HCT116 (cell line): ENCODE results near the gene ADAP2. TPM values are rescaled to one million over a fixed set of nuclear protein-coding genes. Genes with fewer than 3 reads are reported as not detected.

ENCODE experiments used
- ATAC-seq: fragments of 200-7000 bp; cut with Tn5 transposase; 2 replicates; pipeline ENCODE4 v1.9.1; 2020; ENCODE audit warnings: mild to moderate bottlenecking, moderate library complexity
- BruUV-seq: library from RNA; stranded (reverse); fragments of 400-500 nt; replicated peaks from 2 replicates; lab custom pipeline; 2021; lab: Mats Ljungman, UMichigan
- CTCF ChIA-PET: fragments of 300-600 bp; sonication (Branson Sonifier 250); formaldehyde crosslinking; loops from one replicate; lab custom pipeline; 2021; ENCODE audit warnings: antibody characterized with exemption; lab: Charles Lee
- POLR2A ChIA-PET: fragments of 300-600, 350-600 bp; sonication (Branson Sonifier 250); formaldehyde crosslinking; loops from one replicate; lab custom pipeline; 2021; ENCODE audit warnings: antibody characterized with exemption; lab: Charles Lee
- RAD21 ChIA-PET, 2 experiments: fragments of 300-600 bp; sonication (Branson Sonifier 250); formaldehyde crosslinking; loops; one replicate each; lab custom pipeline; 2023; ENCODE audit warnings: low total read pairs in 2 of 2; ENCODE audit not compliant: uncharacterized antibody in 2 of 2, unreplicated experiment in 2 of 2, low non-redundant PET in 1 of 2; lab: Charles Lee
- DNase-seq: peaks from one replicate; pipeline ENCODE4 v3.0.0-alpha.2; 2010; ENCODE audit warnings: low read depth, low spot score
- H2AFZ ChIP-seq: fragments of 200-600 bp; shearing (Covaris generic), sonication (generic); 2 replicates; pipeline ENCODE4 v1.6.1; 2017; ENCODE audit warnings: low read depth, mixed run types, mixed read lengths, antibody characterized with exemption, low read length; ENCODE audit not compliant: poor library complexity, severe bottlenecking
- H3K27ac ChIP-seq: 2 replicates; pipeline ENCODE4 v1.5.1; 2012; ENCODE audit warnings: low read depth, low read length
- H3K27me3 ChIP-seq: fragments of 200-600 bp; sonication (generic); 2 replicates; pipeline ENCODE4 v1.6.1; 2016; ENCODE audit warnings: mixed run types, low read length, mixed read lengths; ENCODE audit not compliant: insufficient read depth
- H3K36me3 ChIP-seq, 2 experiments: fragments of 200-500 bp in 1 of 2; fragments of 200-600 bp in 1 of 2; sonication (Bioruptor generic) in 1 of 2; sonication (generic) in 1 of 2; 2 replicates each; pipeline versions ENCODE4 v1.5.1 to v1.6.1; 2014 to 2016; ENCODE audit warnings: low read length in 2 of 2, inconsistent platforms in 1 of 2, mixed read lengths in 1 of 2, mixed run types in 1 of 2; ENCODE audit not compliant: insufficient read depth in 2 of 2, control insufficient read depth in 1 of 2
- H3K4me1 ChIP-seq, 2 experiments: fragments of 200-600 bp in 1 of 2; sonication (generic) in 1 of 2; 2 replicates each; pipeline versions ENCODE4 v1.5.1 to v1.6.1; 2012 to 2017; ENCODE audit warnings: low read length in 2 of 2, inconsistent platforms in 1 of 2, mild to moderate bottlenecking in 1 of 2, mixed read lengths in 1 of 2, mixed run types in 1 of 2, moderate library complexity in 1 of 2; ENCODE audit not compliant: insufficient read depth in 2 of 2, control insufficient read depth in 1 of 2
- H3K4me2 ChIP-seq: fragments of 200-600 bp; sonication (generic); 2 replicates; pipeline ENCODE4 v1.6.1; 2017; ENCODE audit warnings: mixed run types, low read length, mixed read lengths
- H3K4me3 ChIP-seq, 2 experiments: fragments of 200-600 bp in 1 of 2; sonication (generic) in 1 of 2; replicated peaks in 1 of 2; 2 replicates each; pipeline ENCODE4 v1.5.1; 2011 to 2016; ENCODE audit warnings: low read length in 2 of 2, control low read depth in 1 of 2, low read depth in 1 of 2, mild to moderate bottlenecking in 1 of 2, mixed read lengths in 1 of 2, mixed run types in 1 of 2
- H3K79me2 ChIP-seq: fragments of 200-600 bp; sonication (generic); 2 replicates; pipeline ENCODE4 v1.6.1; 2017; ENCODE audit warnings: mild to moderate bottlenecking, mixed run types, low read length, moderate library complexity, mixed read lengths; ENCODE audit not compliant: insufficient read depth
- H3K9ac ChIP-seq: fragments of 200-600 bp; sonication (generic); 2 replicates; pipeline ENCODE4 v1.6.1; 2016; ENCODE audit warnings: low read length, mixed read lengths
- H3K9me2 ChIP-seq: fragments of 200-600 bp; sonication (generic), shearing (Covaris generic); 2 replicates; pipeline ENCODE4 v1.6.1; 2017; ENCODE audit warnings: mixed run types, mild to moderate bottlenecking, moderate library complexity; ENCODE audit not compliant: insufficient read depth
- H3K9me3 ChIP-seq, 2 experiments: fragments of 200-500 bp in 1 of 2; fragments of 200-600 bp in 1 of 2; sonication (Bioruptor generic) in 1 of 2; sonication (generic) in 1 of 2; 2 replicates each; pipeline ENCODE4 v1.6.1; 2014 to 2017; ENCODE audit warnings: low read length in 2 of 2, mixed read lengths in 2 of 2, inconsistent platforms in 1 of 2, low read depth in 1 of 2, mild to moderate bottlenecking in 1 of 2, mixed run types in 1 of 2, moderate library complexity in 1 of 2; ENCODE audit not compliant: control insufficient read depth in 1 of 2, insufficient read depth in 1 of 2
- H4K20me1 ChIP-seq: fragments of 200-600 bp; sonication (generic), shearing (Covaris generic); 2 replicates; pipeline ENCODE4 v1.6.1; 2017; ENCODE audit warnings: mixed run types, mild to moderate bottlenecking, moderate library complexity; ENCODE audit not compliant: insufficient read depth
- CBX3 ChIP-seq: IDR thresholded peaks from 2 replicates; pipeline ENCODE4 v1.6.1; 2012; ENCODE audit warnings: low read depth
- CEBPB ChIP-seq: IDR thresholded peaks from 2 replicates; pipeline ENCODE4 v1.6.1; 2012; ENCODE audit warnings: low read depth
- EGR1 ChIP-seq: IDR thresholded peaks from 2 replicates; pipeline ENCODE4 v1.6.1; 2012; ENCODE audit warnings: low read depth
- ELF1 ChIP-seq: IDR thresholded peaks from 2 replicates; pipeline ENCODE4 v1.6.1; 2012; ENCODE audit warnings: low read depth, borderline replicate concordance
- EZH2 ChIP-seq: fragments of 200-600 bp; sonication (generic); IDR thresholded peaks from 2 replicates; pipeline ENCODE4 v1.6.1; 2017; ENCODE audit warnings: antibody characterized with exemption, mixed run types
- EZH2phosphoT487 ChIP-seq: fragments of 200-600 bp; IDR thresholded peaks from 2 replicates; pipeline ENCODE4 v1.6.1; 2018; ENCODE audit warnings: antibody characterized with exemption, borderline replicate concordance
- FOSL1 ChIP-seq: IDR thresholded peaks from 2 replicates; pipeline ENCODE4 v1.6.1; 2012; ENCODE audit warnings: low read depth
- JUND ChIP-seq: IDR thresholded peaks from 2 replicates; pipeline ENCODE4 v1.6.1; 2012
- REST ChIP-seq: IDR thresholded peaks from 2 replicates; pipeline ENCODE4 v1.6.1; 2012; ENCODE audit warnings: low read depth
- SIN3A ChIP-seq: IDR thresholded peaks from 2 replicates; pipeline ENCODE4 v1.6.1; 2012; ENCODE audit warnings: low read depth
- SP1 ChIP-seq: IDR thresholded peaks from 2 replicates; pipeline ENCODE4 v1.6.1; 2012; ENCODE audit warnings: low read depth
- SRF ChIP-seq: IDR thresholded peaks from 2 replicates; pipeline ENCODE4 v1.6.1; 2012; ENCODE audit warnings: low read depth
- TCF7L2 ChIP-seq: IDR thresholded peaks from 2 replicates; pipeline ENCODE4 v1.7.0; 2011; ENCODE audit warnings: borderline replicate concordance, inconsistent platforms; ENCODE audit not compliant: insufficient read depth, insufficient read length; ENCODE audit errors: extremely low read depth
- YY1 ChIP-seq: IDR thresholded peaks from 2 replicates; pipeline ENCODE4 v1.6.1; 2011; ENCODE audit warnings: low read length, low read depth, moderate library complexity, mild to moderate bottlenecking; ENCODE audit not compliant: insufficient replicate concordance; ENCODE audit errors: extremely low read depth
- ZBTB33 ChIP-seq: IDR thresholded peaks from 2 replicates; pipeline ENCODE4 v1.6.1; 2011; ENCODE audit warnings: mild to moderate bottlenecking, low read length, moderate library complexity; ENCODE audit not compliant: insufficient replicate concordance; ENCODE audit errors: extremely low read depth
- intact Hi-C: fragments of 100-400 bp; cut with micrococcal nuclease; formaldehyde crosslinking; loops from 2 replicates; pipeline ENCODE4 v1.10.0; 2022
- total RNA-seq: library from RNA; stranded (reverse); gene quantifications from one replicate; pipeline ENCODE4 v1.2.1, GENCODE V29; 2021; ENCODE audit not compliant: unreplicated experiment
- TF ChIP-seq, protein P1 (sequence below): IDR thresholded peaks from 2 replicates; pipeline ENCODE4 v1.6.1; 2012
- TF ChIP-seq, protein P2 (sequence below): IDR thresholded peaks from 2 replicates; pipeline ENCODE4 v1.6.1; 2012

Gene ADAP2
- total RNA-seq, 1 experiment from 2014 or later: 17.2 TPM

- RAD21 ChIA-PET: no interaction called here
- Histone ChIP-seq H3K4me2 (no peak overlapping the region), H3K9me3 (no peaks in the 10 kb centered on the region), H3K9me2 (no peaks in the 10 kb centered on the region), H2AFZ (no peak overlapping the region), H3K79me2 (no peaks in the 10 kb centered on the region), H3K4me3 (no peak overlapping the region), H3K27ac (no peak overlapping the region), H3K4me1 (no peaks in the 10 kb centered on the region; a peak in 1 of 4 replicates), H4K20me1 (no peaks in the 10 kb centered on the region), H3K9ac (no peak overlapping the region), H3K27me3 (no peaks in the 10 kb centered on the region), H3K36me3 (0 out of 4 replicates have a peak, but pooled peaks cover 0 to 2% of the 10 kb centered on the region in 2 experiments)
- TF ChIP-seq ZBTB33: no peak
- no peak for TF ChIP-seq FOSL1
- no peak for TF ChIP-seq ELF1
- TF ChIP-seq SIN3A: no peak
- no peak for TF ChIP-seq SP1
- TF ChIP-seq REST: no peak
- TF ChIP-seq EZH2: no peak
- no peak for TF ChIP-seq CBX3
- TF ChIP-seq, protein P1, sequence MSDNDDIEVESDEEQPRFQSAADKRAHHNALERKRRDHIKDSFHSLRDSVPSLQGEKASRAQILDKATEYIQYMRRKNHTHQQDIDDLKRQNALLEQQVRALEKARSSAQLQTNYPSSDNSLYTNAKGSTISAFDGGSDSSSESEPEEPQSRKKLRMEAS: no peak
- TF ChIP-seq EZH2phosphoT487: no peak
- no peak for TF ChIP-seq TCF7L2
- TF ChIP-seq CEBPB: no peak
- TF ChIP-seq, protein P2, sequence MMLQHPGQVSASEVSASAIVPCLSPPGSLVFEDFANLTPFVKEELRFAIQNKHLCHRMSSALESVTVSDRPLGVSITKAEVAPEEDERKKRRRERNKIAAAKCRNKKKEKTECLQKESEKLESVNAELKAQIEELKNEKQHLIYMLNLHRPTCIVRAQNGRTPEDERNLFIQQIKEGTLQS: no peak
- TF ChIP-seq SRF: no peak
- no peak for TF ChIP-seq YY1
- no peak for TF ChIP-seq EGR1
- no peak for TF ChIP-seq JUND
- intact Hi-C loops: no loop called here
- DNase-seq (no peak), ATAC-seq (no peak)
- CTCF ChIA-PET: no interaction called here
- no TSS peak for BruUV-seq
- POLR2A ChIA-PET: no interaction called here
Observed at GRCh38 chr17:30950669-30951399, 29.1 kb downstream of the ADAP2 start.
